HepG2 (cell line): ENCODE data around the gene RPL39. TPM values are rescaled to one million over a fixed set of nuclear protein-coding genes. Genes with fewer than 3 reads are reported as not detected.

Experiments
- ARNT2 ChIP-seq: sonication (generic); formaldehyde crosslinking; IDR thresholded peaks from 2 replicates; pipeline ENCODE4 v1.8.0; 2022; ENCODE audit warnings: mild to moderate bottlenecking, low read depth, missing genetic modification reagents, moderate library complexity
- ESRRA ChIP-seq: sonication (generic); formaldehyde crosslinking; IDR thresholded peaks from 2 replicates; pipeline ENCODE4 v1.5.1; 2020; ENCODE audit warnings: mild to moderate bottlenecking, low read depth, missing genetic modification reagents
- ETS1 ChIP-seq: sonication (generic); formaldehyde crosslinking; IDR thresholded peaks from 2 replicates; pipeline ENCODE4 v1.4.0; 2020; ENCODE audit warnings: missing genetic modification reagents
- FUBP1 ChIP-seq: sonication (generic); formaldehyde crosslinking; IDR thresholded peaks from 2 replicates; pipeline ENCODE4 v1.5.1; 2020; ENCODE audit warnings: missing genetic modification reagents, mild to moderate bottlenecking, borderline replicate concordance
- IRF1 ChIP-seq: sonication (generic); formaldehyde crosslinking; IDR thresholded peaks from 2 replicates; pipeline ENCODE4 v1.4.0; 2020; ENCODE audit warnings: low read depth, mild to moderate bottlenecking, missing genetic modification reagents
- KDM6A ChIP-seq: IDR thresholded peaks from 2 replicates; pipeline ENCODE4 v1.6.1; 2016; ENCODE audit warnings: low read depth
- LCORL ChIP-seq, 2 experiments: fragments of 450-650 bp in 1 of 2; sonication (generic) in 1 of 2; formaldehyde crosslinking in 1 of 2; IDR thresholded peaks; 2 replicates each; pipeline versions ENCODE4 v1.5.0 to v1.6.1; 2017 to 2020; ENCODE audit warnings: antibody characterized with exemption in 1 of 2, missing genetic modification reagents in 1 of 2
- MEF2D ChIP-seq: sonication (generic); formaldehyde crosslinking; IDR thresholded peaks from 2 replicates; pipeline ENCODE4 v1.5.1; 2020; ENCODE audit warnings: mild to moderate bottlenecking, missing genetic modification reagents
- NFKB2 ChIP-seq: sonication (generic); formaldehyde crosslinking; IDR thresholded peaks from 2 replicates; pipeline ENCODE4 v1.4.0; 2020; ENCODE audit warnings: missing genetic modification reagents, borderline replicate concordance
- TBX3 ChIP-seq: fragments of 450-650 bp; IDR thresholded peaks from 2 replicates; pipeline ENCODE4 v1.6.1; 2017; ENCODE audit warnings: antibody characterized with exemption, mild to moderate bottlenecking, inconsistent platforms, borderline replicate concordance
- ZNF12 ChIP-seq: sonication (generic); formaldehyde crosslinking; IDR thresholded peaks from 2 replicates; pipeline ENCODE4 v1.5.0; 2020; ENCODE audit warnings: missing genetic modification reagents
- ZNF281 ChIP-seq: sonication (generic); formaldehyde crosslinking; IDR thresholded peaks from 2 replicates; pipeline ENCODE4 v1.4.0; 2020; ENCODE audit warnings: missing genetic modification reagents, borderline replicate concordance
- ZNF331 ChIP-seq: sonication (generic); formaldehyde crosslinking; IDR thresholded peaks from 2 replicates; pipeline ENCODE4 v1.4.0; 2020; ENCODE audit warnings: missing genetic modification reagents
- ZNF44 ChIP-seq: sonication (generic); formaldehyde crosslinking; IDR thresholded peaks from 2 replicates; pipeline ENCODE4 v1.5.1; 2020; ENCODE audit warnings: mild to moderate bottlenecking, missing genetic modification reagents
- ZNF562 ChIP-seq: sonication (generic); formaldehyde crosslinking; IDR thresholded peaks from 2 replicates; pipeline ENCODE4 v1.8.0; 2022; ENCODE audit warnings: missing genetic modification reagents, borderline replicate concordance
- ZNF678 ChIP-seq: sonication (generic); formaldehyde crosslinking; IDR thresholded peaks from 2 replicates; pipeline ENCODE4 v1.4.0; 2020; ENCODE audit warnings: mild to moderate bottlenecking, missing genetic modification reagents
- polyA plus RNA-seq, 8 experiments: library from polyadenylated mRNA; depleted of rRNA in 3 of 8; stranded (reverse) in 7 of 8; unstranded in 1 of 8; fragments of >200 nt; fragmentation: Illumina TruSeq in 4 of 8; extraction: Trizol in 4 of 8; gene quantifications; 2 replicates each; pipeline versions ENCODE4 v1.2.1 to v1.2.3, GENCODE V29; 2011 to 2016; ENCODE audit warnings: low read depth in 4 of 8, missing spikeins in 1 of 8, mixed read lengths in 1 of 8; ENCODE audit not compliant: insufficient read depth in 1 of 8
- total RNA-seq, 5 experiments: library from RNA; depleted of rRNA; stranded (reverse); fragments of >200 nt; fragmentation: Illumina TruSeq; extraction: Trizol; gene quantifications; 2 replicates each; pipeline ENCODE4 v1.2.3, GENCODE V29; 2016; ENCODE audit warnings: low read depth in 1 of 5
- TF ChIP-seq, protein P1 (sequence below): fragments of 450-650 bp; IDR thresholded peaks from 2 replicates; pipeline ENCODE4 v1.6.1; 2017
- TF ChIP-seq, protein P2 (sequence below): sonication (generic); formaldehyde crosslinking; IDR thresholded peaks from 2 replicates; pipeline ENCODE4 v1.8.0; 2022; ENCODE audit warnings: missing genetic modification reagents, mild to moderate bottlenecking, moderate library complexity, borderline replicate concordance

RPL39 gene
- total and polyA plus RNA-seq, 2 of the 13 experiments (the other 11 are each of a cell fraction or from before 2014, with no cell fraction given), result 2,312 to 3,547 TPM

DNA sequence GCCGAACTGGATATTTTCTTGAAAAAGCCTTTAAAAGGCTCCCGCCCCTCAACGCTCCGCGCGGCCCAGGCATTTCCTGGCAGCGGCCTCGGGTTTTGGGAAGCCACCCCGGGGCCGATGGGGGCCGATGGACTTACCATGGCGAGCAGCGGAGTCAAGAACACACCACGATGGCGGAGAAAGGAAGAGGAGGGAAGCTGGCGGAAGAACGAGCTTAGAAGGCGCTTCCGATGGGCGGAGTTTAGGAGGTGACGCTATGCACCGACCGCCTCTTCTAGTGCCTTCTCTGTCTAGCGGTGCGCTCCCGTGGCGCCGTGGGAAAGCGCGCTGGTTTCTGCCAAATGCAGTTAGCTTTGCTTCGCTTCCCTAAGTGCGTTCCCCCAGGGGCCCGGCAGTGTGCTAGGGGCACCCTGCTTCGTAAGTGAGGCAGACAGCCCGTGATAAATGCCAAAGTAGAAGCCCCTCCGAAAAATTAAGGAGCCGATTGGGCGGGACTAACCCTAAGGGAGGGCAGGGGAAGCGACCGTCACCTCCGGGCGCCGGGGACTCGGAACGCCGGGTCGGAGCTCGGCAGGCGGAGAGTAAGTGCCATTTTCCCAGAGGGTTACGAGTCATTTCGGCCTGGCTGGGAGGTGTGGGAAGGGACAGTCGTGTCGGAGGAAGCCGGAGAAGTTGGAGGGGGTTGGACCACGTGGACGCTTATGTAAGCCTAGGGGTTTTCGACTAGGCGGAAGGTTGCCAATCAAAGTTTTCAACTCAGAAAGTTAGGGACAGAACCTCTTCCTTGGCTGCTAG is at the start of gene RPL39 (continued):
- TF ChIP-seq ZNF281 (CRISPR knock-in tag) (no peak), KDM6A (CRISPR knock-in tag) (no peak), IRF1 (CRISPR knock-in tag) (no peak), NFKB2 (CRISPR knock-in tag) (no peak; the same call in 1 of the 2 replicates), ZNF678 (CRISPR knock-in tag) (no peak), ZNF331 (CRISPR knock-in tag) (no peak), ARNT2 (CRISPR knock-in tag) (0 out of 2 replicates have a peak, but pooled peaks have one; percentile 33), LCORL (IDR thresholded peaks at IDR 0.05) (no peak), LCORL (CRISPR knock-in tag; IDR thresholded peaks at IDR 0.05) (no peak), ZNF44 (CRISPR knock-in tag) (no peak), ESRRA (CRISPR knock-in tag) (no peak), MEF2D (peak; percentile 46), TBX3 (no peak), FUBP1 (CRISPR knock-in tag) (no peak), ETS1 (CRISPR knock-in tag) (no peak), ZNF12 (CRISPR knock-in tag) (no peak), ZNF562 (CRISPR knock-in tag) (no peak)
- TF ChIP-seq, protein P1, sequence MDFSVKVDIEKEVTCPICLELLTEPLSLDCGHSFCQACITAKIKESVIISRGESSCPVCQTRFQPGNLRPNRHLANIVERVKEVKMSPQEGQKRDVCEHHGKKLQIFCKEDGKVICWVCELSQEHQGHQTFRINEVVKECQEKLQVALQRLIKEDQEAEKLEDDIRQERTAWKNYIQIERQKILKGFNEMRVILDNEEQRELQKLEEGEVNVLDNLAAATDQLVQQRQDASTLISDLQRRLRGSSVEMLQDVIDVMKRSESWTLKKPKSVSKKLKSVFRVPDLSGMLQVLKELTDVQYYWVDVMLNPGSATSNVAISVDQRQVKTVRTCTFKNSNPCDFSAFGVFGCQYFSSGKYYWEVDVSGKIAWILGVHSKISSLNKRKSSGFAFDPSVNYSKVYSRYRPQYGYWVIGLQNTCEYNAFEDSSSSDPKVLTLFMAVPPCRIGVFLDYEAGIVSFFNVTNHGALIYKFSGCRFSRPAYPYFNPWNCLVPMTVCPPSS, result no peak
- TF ChIP-seq, protein P2, sequence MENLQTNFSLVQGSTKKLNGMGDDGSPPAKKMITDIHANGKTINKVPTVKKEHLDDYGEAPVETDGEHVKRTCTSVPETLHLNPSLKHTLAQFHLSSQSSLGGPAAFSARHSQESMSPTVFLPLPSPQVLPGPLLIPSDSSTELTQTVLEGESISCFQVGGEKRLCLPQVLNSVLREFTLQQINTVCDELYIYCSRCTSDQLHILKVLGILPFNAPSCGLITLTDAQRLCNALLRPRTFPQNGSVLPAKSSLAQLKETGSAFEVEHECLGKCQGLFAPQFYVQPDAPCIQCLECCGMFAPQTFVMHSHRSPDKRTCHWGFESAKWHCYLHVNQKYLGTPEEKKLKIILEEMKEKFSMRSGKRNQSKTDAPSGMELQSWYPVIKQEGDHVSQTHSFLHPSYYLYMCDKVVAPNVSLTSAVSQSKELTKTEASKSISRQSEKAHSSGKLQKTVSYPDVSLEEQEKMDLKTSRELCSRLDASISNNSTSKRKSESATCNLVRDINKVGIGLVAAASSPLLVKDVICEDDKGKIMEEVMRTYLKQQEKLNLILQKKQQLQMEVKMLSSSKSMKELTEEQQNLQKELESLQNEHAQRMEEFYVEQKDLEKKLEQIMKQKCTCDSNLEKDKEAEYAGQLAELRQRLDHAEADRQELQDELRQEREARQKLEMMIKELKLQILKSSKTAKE (CRISPR knock-in tag), result no peak
